HepG2 (cell line): Measurements from ENCODE around the gene RHOXF2B. TPM values are rescaled to one million over a fixed set of nuclear protein-coding genes. Genes with fewer than 3 reads are reported as not detected.

ENCODE experiments used
- ATAC-seq: fragments of 200-7000 bp; cut with Tn5 transposase; 3 replicates; pipeline ENCODE4 v1.9.1; 2020; ENCODE audit warnings: mild to moderate bottlenecking, moderate library complexity
- BruUV-seq: library from RNA; stranded (reverse); fragments of 400-500 nt; replicated peaks from 2 replicates; lab custom pipeline; 2021; lab: Mats Ljungman, UMichigan
- CTCF ChIA-PET: fragments of 300-600 bp; formaldehyde crosslinking; extraction: SDS; loops from one replicate; lab custom pipeline; 2021; ENCODE audit warnings: low total read pairs, inconsistent platforms, low intra/inter-chr PET ratio; lab: Yijun Ruan, JAX
- POLR2A ChIA-PET: fragments of 350-600 bp; sonication (Branson Sonifier 250); formaldehyde crosslinking; loops from one replicate; lab custom pipeline; 2020; ENCODE audit warnings: antibody characterized with exemption, inconsistent platforms; lab: Yijun Ruan, JAX
- DNase-seq: peaks from one replicate; pipeline ENCODE4 v3.0.0-alpha.2; 2015; ENCODE audit warnings: low spot score
- FAIRE-seq: peaks from 3 replicates; lab custom pipeline; 2011; peaks lifted over from hg19 to GRCh38; lab: Jason Lieb, UNC
- H2AFZ ChIP-seq: one replicate; pipeline ENCODE4 v1.6.1; 2011; ENCODE audit warnings: low read length, inconsistent platforms
- H3K27ac ChIP-seq: fragments of 300-600 bp; 3 replicates; pipeline ENCODE4 v1.8.0; 2011; ENCODE audit warnings: mixed run types, mild to moderate bottlenecking, mixed read lengths, low read length, inconsistent platforms; ENCODE audit not compliant: insufficient read depth; ENCODE audit errors: extremely low read length
- H3K27me3 ChIP-seq, 2 experiments: fragments of 200-600 bp in 1 of 2; 2 replicates in 1 of 2; 3 replicates in 1 of 2; pipeline versions ENCODE4 v1.6.0 to v1.8.0; 2011; ENCODE audit warnings: low read length in 2 of 2, mild to moderate bottlenecking in 2 of 2, moderate library complexity in 2 of 2, inconsistent platforms in 1 of 2; ENCODE audit not compliant: insufficient read depth in 2 of 2, control insufficient read depth in 1 of 2
- H3K36me3 ChIP-seq, 2 experiments: fragments of 200-600 bp in 1 of 2; replicated peaks in 1 of 2; 2 replicates in 1 of 2; 3 replicates in 1 of 2; pipeline versions ENCODE4 v1.5.1 to v1.8.0; 2011; ENCODE audit warnings: low read length in 2 of 2, inconsistent platforms in 1 of 2; ENCODE audit not compliant: insufficient read depth in 2 of 2, control insufficient read depth in 1 of 2
- H3K4me1 ChIP-seq: 2 replicates; pipeline ENCODE4 v1.5.1; 2012; ENCODE audit warnings: low read length, inconsistent platforms; ENCODE audit not compliant: insufficient read depth
- H3K4me2 ChIP-seq: 2 replicates; pipeline ENCODE4 v1.6.0; 2011; ENCODE audit warnings: low read depth, low read length, inconsistent platforms
- H3K4me3 ChIP-seq, 3 experiments: fragments of 200-600 bp in 1 of 3; sonication (generic), shearing (Covaris generic) in 1 of 3; replicated peaks in 1 of 3; 2 replicates each; pipeline ENCODE4 v1.5.1; 2011 to 2016; ENCODE audit warnings: low read length in 3 of 3, inconsistent platforms in 2 of 3, low read depth in 2 of 3, mild to moderate bottlenecking in 2 of 3, control low read depth in 1 of 3, mixed read lengths in 1 of 3; ENCODE audit not compliant: insufficient read depth in 1 of 3
- H3K79me2 ChIP-seq: one replicate; pipeline ENCODE4 v1.6.1; 2011; ENCODE audit warnings: low read length, inconsistent platforms; ENCODE audit not compliant: insufficient read depth
- H3K9ac ChIP-seq: 2 replicates; pipeline ENCODE4 v1.6.0; 2011; ENCODE audit warnings: mild to moderate bottlenecking, low read depth, low read length, inconsistent platforms; ENCODE audit not compliant: insufficient read depth
- H3K9me3 ChIP-seq: 2 replicates; pipeline ENCODE4 v1.5.1; 2012; ENCODE audit warnings: mild to moderate bottlenecking, low read length
- H4K20me1 ChIP-seq: 2 replicates; pipeline ENCODE4 v1.6.0; 2011; ENCODE audit warnings: inconsistent platforms, mild to moderate bottlenecking, low read length, moderate library complexity; ENCODE audit not compliant: insufficient read depth
- ATF7-NPFF ChIP-seq: sonication (generic); formaldehyde crosslinking; IDR thresholded peaks from 2 replicates; pipeline ENCODE4 v1.8.1; 2023; ENCODE audit warnings: mild to moderate bottlenecking, low read depth, missing genetic modification reagents, moderate library complexity
- ATM ChIP-seq: fragments of 450-650 bp; IDR thresholded peaks from 2 replicates; pipeline ENCODE4 v1.7.1; 2017; ENCODE audit warnings: mild to moderate bottlenecking, borderline replicate concordance
- CSRNP1 ChIP-seq: sonication (generic); formaldehyde crosslinking; IDR thresholded peaks from 2 replicates; pipeline ENCODE4 v1.8.1; 2023; ENCODE audit warnings: mild to moderate bottlenecking, missing genetic modification reagents
- FIP1L1 ChIP-seq: fragments of 200-400 bp; formaldehyde crosslinking; IDR thresholded peaks from 2 replicates; pipeline ENCODE4 v1.6.1; 2018; ENCODE audit warnings: low read depth, mild to moderate bottlenecking, low read length, moderate library complexity, borderline replicate concordance; ENCODE audit not compliant: insufficient read depth
- MIXL1 ChIP-seq: IDR thresholded peaks from 2 replicates; pipeline ENCODE4 v1.6.1; 2016
- PLSCR1 ChIP-seq: sonication (generic); formaldehyde crosslinking; IDR thresholded peaks from 2 replicates; pipeline ENCODE4 v1.5.0; 2020; ENCODE audit warnings: missing genetic modification reagents, mild to moderate bottlenecking, borderline replicate concordance
- SMARCE1 ChIP-seq: fragments of 450-650 bp; IDR thresholded peaks from 2 replicates; pipeline ENCODE4 v1.6.1; 2017; ENCODE audit warnings: borderline replicate concordance
- SRSF1 ChIP-seq: fragments of 200-400 bp; formaldehyde crosslinking; optimal IDR thresholded peaks from 2 replicates; pipeline ENCODE3; 2017; ENCODE audit warnings: mild to moderate bottlenecking, low read depth, low read length, moderate library complexity
- ZBTB34 ChIP-seq: sonication (generic); formaldehyde crosslinking; IDR thresholded peaks from 2 replicates; pipeline ENCODE4 v1.8.0; 2022; ENCODE audit warnings: mild to moderate bottlenecking, missing genetic modification reagents
- ZNF20 ChIP-seq: sonication (generic); formaldehyde crosslinking; IDR thresholded peaks from 2 replicates; pipeline ENCODE4 v1.4.0; 2020; ENCODE audit warnings: mild to moderate bottlenecking, moderate library complexity, missing genetic modification reagents
- ZNF205 ChIP-seq: IDR thresholded peaks from 2 replicates; pipeline ENCODE4 v1.6.1; 2018; ENCODE audit warnings: missing biosample characterization, missing genetic modification reagents
- ZNF230 ChIP-seq: sonication (generic); formaldehyde crosslinking; IDR thresholded peaks from 2 replicates; pipeline ENCODE4 v1.4.0; 2020; ENCODE audit warnings: mild to moderate bottlenecking, missing genetic modification reagents
- ZNF256 ChIP-seq: sonication (generic); formaldehyde crosslinking; conservative IDR thresholded peaks from 2 replicates; pipeline ENCODE4 v1.4.0; 2020; ENCODE audit warnings: missing genetic modification reagents
- ZNF264 ChIP-seq: sonication (generic); formaldehyde crosslinking; IDR thresholded peaks from 2 replicates; pipeline ENCODE4 v1.4.0; 2020; ENCODE audit warnings: missing genetic modification reagents
- ZNF468 ChIP-seq: sonication (generic); formaldehyde crosslinking; IDR thresholded peaks from 2 replicates; pipeline ENCODE4 v1.8.0; 2022; ENCODE audit warnings: mild to moderate bottlenecking, moderate library complexity, missing genetic modification reagents
- WGBS: methylation state at CpG from one replicate; pipeline ENCODE4 v1.1.6; 2017; ENCODE audit warnings: low lambda C conversion rate; 5-methylcytosine and 5-hydroxymethylcytosine counted together
- in situ Hi-C: cut with HindIII; loops from 2 replicates; pipeline ENCODE4 v1.10.0; 2017; ENCODE audit warnings: low pct_unique_long_range_greater_than_20kb; ENCODE audit not compliant: extremely low pct_ligation_motif_present
- intact Hi-C: fragments of 100-400 bp; cut with micrococcal nuclease; formaldehyde crosslinking; loops from one replicate; pipeline ENCODE4 v1.10.0; 2022; ENCODE audit not compliant: unreplicated experiment
- polyA plus RNA-seq, 8 experiments: library from polyadenylated mRNA; depleted of rRNA in 3 of 8; stranded (reverse) in 7 of 8; unstranded in 1 of 8; fragments of >200 nt; fragmentation: Illumina TruSeq in 4 of 8; extraction: Trizol in 4 of 8; gene quantifications; 2 replicates each; pipeline versions ENCODE4 v1.2.1 to v1.2.3, GENCODE V29; 2011 to 2016; ENCODE audit warnings: low read depth in 4 of 8, missing spikeins in 1 of 8, mixed read lengths in 1 of 8; ENCODE audit not compliant: insufficient read depth in 1 of 8
- total RNA-seq, 5 experiments: library from RNA; depleted of rRNA; stranded (reverse); fragments of >200 nt; fragmentation: Illumina TruSeq; extraction: Trizol; gene quantifications; 2 replicates each; pipeline ENCODE4 v1.2.3, GENCODE V29; 2016; ENCODE audit warnings: low read depth in 1 of 5
- TF ChIP-seq, protein P1 (sequence below): IDR thresholded peaks from 2 replicates; pipeline ENCODE4 v1.6.1; 2018; ENCODE audit warnings: missing genetic modification reagents
- TF ChIP-seq, protein P2 (sequence below): sonication (generic); formaldehyde crosslinking; IDR thresholded peaks from 2 replicates; pipeline ENCODE4 v1.5.1; 2020; ENCODE audit warnings: mild to moderate bottlenecking, missing genetic modification reagents, moderate library complexity

Gene RHOXF2B
- total and polyA plus RNA-seq, 2 of the 13 experiments (the other 11 are each of a cell fraction or from before 2014, with no cell fraction given) = not detected

- Histone ChIP-seq H3K9ac (no peak overlapping the region), H3K9me3 (no peaks in the 10 kb centered on the region), H4K20me1 (no peaks in the 10 kb centered on the region), H3K4me3 (no peak overlapping the region), H3K27ac (no peak overlapping the region), H2AFZ (no peak overlapping the region), H3K4me1 (no peaks in the 10 kb centered on the region), H3K4me2 (no peak overlapping the region), H3K27me3 (no peaks in the 10 kb centered on the region), H3K36me3 (no peaks in the 10 kb centered on the region), H3K79me2 (no peaks in the 10 kb centered on the region)
- TF ChIP-seq ZNF468 (CRISPR knock-in tag) = no peak
- TF ChIP-seq SRSF1 = no peak
- no peak for TF ChIP-seq ATF7-NPFF (CRISPR knock-in tag)
- TF ChIP-seq, protein P1, sequence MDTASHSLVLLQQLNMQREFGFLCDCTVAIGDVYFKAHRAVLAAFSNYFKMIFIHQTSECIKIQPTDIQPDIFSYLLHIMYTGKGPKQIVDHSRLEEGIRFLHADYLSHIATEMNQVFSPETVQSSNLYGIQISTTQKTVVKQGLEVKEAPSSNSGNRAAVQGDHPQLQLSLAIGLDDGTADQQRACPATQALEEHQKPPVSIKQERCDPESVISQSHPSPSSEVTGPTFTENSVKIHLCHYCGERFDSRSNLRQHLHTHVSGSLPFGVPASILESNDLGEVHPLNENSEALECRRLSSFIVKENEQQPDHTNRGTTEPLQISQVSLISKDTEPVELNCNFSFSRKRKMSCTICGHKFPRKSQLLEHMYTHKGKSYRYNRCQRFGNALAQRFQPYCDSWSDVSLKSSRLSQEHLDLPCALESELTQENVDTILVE (CRISPR knock-in tag) = no peak
- no peak for TF ChIP-seq PLSCR1 (CRISPR knock-in tag)
- no peak for TF ChIP-seq MIXL1 (CRISPR knock-in tag)
- TF ChIP-seq ZBTB34 (CRISPR knock-in tag) = no peak
- TF ChIP-seq ZNF20 (CRISPR knock-in tag) = no peak
- no peak for TF ChIP-seq ZNF264
- TF ChIP-seq ZNF256 (CRISPR knock-in tag) = no peak
- TF ChIP-seq SMARCE1 = no peak
- TF ChIP-seq, protein P2, sequence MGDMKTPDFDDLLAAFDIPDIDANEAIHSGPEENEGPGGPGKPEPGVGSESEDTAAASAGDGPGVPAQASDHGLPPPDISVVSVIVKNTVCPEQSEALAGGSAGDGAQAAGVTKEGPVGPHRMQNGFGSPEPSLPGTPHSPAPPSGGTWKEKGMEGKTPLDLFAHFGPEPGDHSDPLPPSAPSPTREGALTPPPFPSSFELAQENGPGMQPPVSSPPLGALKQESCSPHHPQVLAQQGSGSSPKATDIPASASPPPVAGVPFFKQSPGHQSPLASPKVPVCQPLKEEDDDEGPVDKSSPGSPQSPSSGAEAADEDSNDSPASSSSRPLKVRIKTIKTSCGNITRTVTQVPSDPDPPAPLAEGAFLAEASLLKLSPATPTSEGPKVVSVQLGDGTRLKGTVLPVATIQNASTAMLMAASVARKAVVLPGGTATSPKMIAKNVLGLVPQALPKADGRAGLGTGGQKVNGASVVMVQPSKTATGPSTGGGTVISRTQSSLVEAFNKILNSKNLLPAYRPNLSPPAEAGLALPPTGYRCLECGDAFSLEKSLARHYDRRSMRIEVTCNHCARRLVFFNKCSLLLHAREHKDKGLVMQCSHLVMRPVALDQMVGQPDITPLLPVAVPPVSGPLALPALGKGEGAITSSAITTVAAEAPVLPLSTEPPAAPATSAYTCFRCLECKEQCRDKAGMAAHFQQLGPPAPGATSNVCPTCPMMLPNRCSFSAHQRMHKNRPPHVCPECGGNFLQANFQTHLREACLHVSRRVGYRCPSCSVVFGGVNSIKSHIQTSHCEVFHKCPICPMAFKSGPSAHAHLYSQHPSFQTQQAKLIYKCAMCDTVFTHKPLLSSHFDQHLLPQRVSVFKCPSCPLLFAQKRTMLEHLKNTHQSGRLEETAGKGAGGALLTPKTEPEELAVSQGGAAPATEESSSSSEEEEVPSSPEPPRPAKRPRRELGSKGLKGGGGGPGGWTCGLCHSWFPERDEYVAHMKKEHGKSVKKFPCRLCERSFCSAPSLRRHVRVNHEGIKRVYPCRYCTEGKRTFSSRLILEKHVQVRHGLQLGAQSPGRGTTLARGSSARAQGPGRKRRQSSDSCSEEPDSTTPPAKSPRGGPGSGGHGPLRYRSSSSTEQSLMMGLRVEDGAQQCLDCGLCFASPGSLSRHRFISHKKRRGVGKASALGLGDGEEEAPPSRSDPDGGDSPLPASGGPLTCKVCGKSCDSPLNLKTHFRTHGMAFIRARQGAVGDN (CRISPR knock-in tag) = no peak
- TF ChIP-seq ZNF205 (CRISPR knock-in tag) = no peak
- TF ChIP-seq FIP1L1 = no peak
- no peak for TF ChIP-seq CSRNP1
- TF ChIP-seq ATM = no peak
- TF ChIP-seq ZNF230 (CRISPR knock-in tag) = no peak
- in situ Hi-C loops (no loop called here), intact Hi-C loops (no loop called here)
- CTCF ChIA-PET = no interaction called here
- no peak for DNase-seq
- no TSS peak for BruUV-seq
- POLR2A ChIA-PET = no interaction called here
- ATAC-seq = no peak
- 67% methylated on average over 1 of the region's 1 CpG for WGBS
- no peak for FAIRE-seq
Measured at GRCh38 chrX:120109378-120109777, 31.9 kb upstream of the RHOXF2B start.
